HEK293T (cell line): ENCODE measurements around the gene AP1G2.

Experiments used
- CTCF ChIA-PET: fragments of 350-600 bp; formaldehyde crosslinking; extraction: SDS; loops from one replicate; lab custom pipeline; 2021; ENCODE audit warnings: antibody characterized with exemption, inconsistent platforms; lab: Yijun Ruan, JAX
- POLR2A ChIA-PET: fragments of 350-600 bp; formaldehyde crosslinking; extraction: SDS; loops from one replicate; lab custom pipeline; 2020; ENCODE audit warnings: antibody characterized with exemption, inconsistent platforms; lab: Yijun Ruan, JAX
- DNase-seq: peaks from one replicate; pipeline ENCODE4 v3.0.0; 2012; ENCODE audit warnings: mixed read lengths; ENCODE audit errors: extremely low spot score
- ARNT ChIP-seq: fragments of 450-650 bp; IDR thresholded peaks from 2 replicates; pipeline ENCODE4 v1.6.1; 2017; ENCODE audit warnings: mild to moderate bottlenecking
- BHLHE40 ChIP-seq: fragments of 450-650 bp; IDR thresholded peaks from 2 replicates; pipeline ENCODE4 v1.6.1; 2016; ENCODE audit warnings: mild to moderate bottlenecking, moderate library complexity, borderline replicate concordance
- CTBP1 ChIP-seq: fragments of 450-650 bp; IDR thresholded peaks from 2 replicates; pipeline ENCODE4 v1.6.1; 2016; ENCODE audit warnings: borderline replicate concordance
- ELF4 ChIP-seq: fragments of 450-650 bp; IDR thresholded peaks from 2 replicates; pipeline ENCODE4 v1.6.1; 2017; ENCODE audit warnings: antibody characterized with exemption
- FOXA1 ChIP-seq: fragments of 450-650 bp; IDR thresholded peaks from 2 replicates; pipeline ENCODE4 v1.6.1; 2016; ENCODE audit warnings: mild to moderate bottlenecking
- FOXK2 ChIP-seq: fragments of 450-650 bp; IDR thresholded peaks from 2 replicates; pipeline ENCODE4 v1.6.1; 2016; ENCODE audit warnings: mild to moderate bottlenecking
- FOXM1 ChIP-seq: fragments of 450-650 bp; IDR thresholded peaks from 2 replicates; pipeline ENCODE4 v1.6.1; 2017; ENCODE audit warnings: mild to moderate bottlenecking, borderline replicate concordance
- HDGF ChIP-seq: fragments of 450-650 bp; IDR thresholded peaks from 2 replicates; pipeline ENCODE4 v1.6.1; 2017; ENCODE audit warnings: antibody characterized with exemption, borderline replicate concordance
- L3MBTL2 ChIP-seq: fragments of 450-650 bp; conservative IDR thresholded peaks from 2 replicates; pipeline ENCODE4 v1.6.1; 2016; ENCODE audit warnings: mild to moderate bottlenecking
- LEF1 ChIP-seq: fragments of 450-650 bp; IDR thresholded peaks from 2 replicates; pipeline ENCODE4 v1.6.1; 2017; ENCODE audit warnings: mild to moderate bottlenecking, borderline replicate concordance
- NFRKB ChIP-seq: fragments of 450-650 bp; IDR thresholded peaks from 2 replicates; pipeline ENCODE4 v1.6.1; 2016; ENCODE audit warnings: mild to moderate bottlenecking, moderate library complexity
- SP1 ChIP-seq: fragments of 450-650 bp; IDR thresholded peaks from 2 replicates; pipeline ENCODE4 v1.6.1; 2017
- SUZ12 ChIP-seq: fragments of 450-650 bp; IDR thresholded peaks from 2 replicates; pipeline ENCODE4 v1.6.1; 2016; ENCODE audit warnings: mild to moderate bottlenecking
- TARDBP ChIP-seq: fragments of 450-650 bp; IDR thresholded peaks from 2 replicates; pipeline ENCODE4 v1.6.1; 2016
- ZNF384 ChIP-seq: fragments of 450-650 bp; IDR thresholded peaks from 2 replicates; pipeline ENCODE4 v1.6.1; 2016
- TF ChIP-seq, protein P1 (sequence below): fragments of 450-650 bp; IDR thresholded peaks from 2 replicates; pipeline ENCODE4 v1.6.1; 2016

The AP1G2 gene

GRCh38 chr14:23608454-23608853 lies 40.9 kb upstream of the AP1G2 start:
- POLR2A ChIA-PET, result no interaction called here

DNA sequence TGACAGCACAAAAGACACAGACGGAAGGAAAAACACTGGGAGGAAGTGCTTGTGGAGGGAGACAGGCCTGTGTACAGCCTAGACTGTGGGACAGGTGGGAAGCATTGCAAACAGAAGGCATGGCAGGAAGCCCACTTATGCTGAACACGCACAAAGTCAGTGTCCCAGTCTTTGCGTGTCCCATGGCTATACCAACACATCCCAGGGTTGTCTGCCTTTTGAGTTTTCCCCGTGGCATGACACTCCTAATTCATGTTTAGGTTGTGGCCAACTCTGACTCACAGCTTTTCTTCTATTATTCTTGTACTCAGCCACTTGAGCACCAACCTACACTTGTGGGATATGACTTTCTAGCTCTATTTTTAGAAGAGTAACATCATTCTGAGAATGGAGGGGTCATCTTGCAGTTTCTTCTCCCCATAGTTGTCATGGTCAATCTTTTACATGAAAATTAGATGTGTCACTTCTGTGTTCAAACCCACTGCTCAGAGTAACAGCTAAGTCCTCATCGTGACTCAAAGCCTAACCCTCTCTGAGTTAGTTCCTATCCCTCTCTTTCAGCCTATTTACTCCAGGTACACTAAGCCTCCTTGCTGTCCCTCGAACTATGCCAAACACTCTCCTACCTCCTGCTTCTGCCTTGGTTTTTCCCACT lies 38.5 kb upstream of the AP1G2 start:
- DNase-seq, result no peak
- no peak for TF ChIP-seq L3MBTL2
- ChIA-PET POLR2A (no interaction called here), CTCF (no interaction called here)

More at GRCh38 chr14:23608454-23608853, 40.9 kb upstream of the AP1G2 start:
- no peak for TF ChIP-seq SP1
- TF ChIP-seq HDGF, result no peak
- TF ChIP-seq L3MBTL2, result no peak
- no peak for TF ChIP-seq TARDBP
- TF ChIP-seq LEF1, result no peak
- TF ChIP-seq ELF4, result no peak
- TF ChIP-seq SUZ12, result no peak
- no peak for TF ChIP-seq ARNT
- CTCF ChIA-PET, result interaction anchor here (1.2 kb wide), 1 partner anchor 20 kb away, joined by 3 read pairs; no protein-coding TSS in a partner anchor
- no peak for DNase-seq

- TF ChIP-seq LEF1, result no peak
- no peak for TF ChIP-seq BHLHE40
- no peak for TF ChIP-seq TARDBP
- TF ChIP-seq ELF4, result no peak
- TF ChIP-seq FOXM1, result no peak
- CTCF ChIA-PET, result no interaction called here
- POLR2A ChIA-PET, result no interaction called here
- DNase-seq, result no peak
These were observed 37.1 kb upstream of the AP1G2 start for GRCh38 chr14:23604675-23605170.

GRCh38 chr14:23604148-23604547 lies 36.6 kb upstream of the AP1G2 start:
- ChIA-PET POLR2A (no interaction called here), CTCF (interaction anchor here (1.5 kb wide), 1 partner anchor 15 kb away, joined by 5 read pairs; no protein-coding TSS in a partner anchor)
- no peak for DNase-seq
- no peak for TF ChIP-seq NFRKB
- TF ChIP-seq FOXM1, result no peak
- TF ChIP-seq SUZ12, result no peak
- TF ChIP-seq ELF4, result no peak
- no peak for TF ChIP-seq SP1
- no peak for TF ChIP-seq TARDBP

DNA sequence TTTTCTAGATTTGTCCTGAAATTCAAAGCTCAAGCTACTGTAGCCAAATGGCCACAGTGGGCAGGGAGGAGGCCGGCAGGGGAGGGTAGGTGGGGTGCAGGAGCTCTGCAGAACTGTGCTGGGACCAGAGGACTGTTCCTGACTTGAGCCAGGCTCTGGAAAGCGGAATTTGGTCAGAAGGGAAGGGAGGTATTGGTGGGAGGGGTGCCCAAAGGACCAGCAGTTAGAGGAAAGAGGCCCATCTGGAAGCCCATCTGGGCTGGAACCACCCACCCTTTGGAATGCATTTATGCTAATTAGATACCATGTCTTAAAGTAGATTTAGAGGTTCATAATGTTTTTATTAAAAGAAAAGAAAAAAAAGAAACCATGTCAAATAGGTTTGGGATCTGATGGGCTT lies 35.5 kb upstream of the AP1G2 start:
- no peak for TF ChIP-seq BHLHE40
- TF ChIP-seq L3MBTL2, result no peak
- ChIA-PET POLR2A (no interaction called here), CTCF (interaction anchor here (0.7 to 1.5 kb wide), 3 partner anchors 9 to 29 kb away, joined by 5 read pairs; no protein-coding TSS in a partner anchor)
- DNase-seq, result no peak

DNA sequence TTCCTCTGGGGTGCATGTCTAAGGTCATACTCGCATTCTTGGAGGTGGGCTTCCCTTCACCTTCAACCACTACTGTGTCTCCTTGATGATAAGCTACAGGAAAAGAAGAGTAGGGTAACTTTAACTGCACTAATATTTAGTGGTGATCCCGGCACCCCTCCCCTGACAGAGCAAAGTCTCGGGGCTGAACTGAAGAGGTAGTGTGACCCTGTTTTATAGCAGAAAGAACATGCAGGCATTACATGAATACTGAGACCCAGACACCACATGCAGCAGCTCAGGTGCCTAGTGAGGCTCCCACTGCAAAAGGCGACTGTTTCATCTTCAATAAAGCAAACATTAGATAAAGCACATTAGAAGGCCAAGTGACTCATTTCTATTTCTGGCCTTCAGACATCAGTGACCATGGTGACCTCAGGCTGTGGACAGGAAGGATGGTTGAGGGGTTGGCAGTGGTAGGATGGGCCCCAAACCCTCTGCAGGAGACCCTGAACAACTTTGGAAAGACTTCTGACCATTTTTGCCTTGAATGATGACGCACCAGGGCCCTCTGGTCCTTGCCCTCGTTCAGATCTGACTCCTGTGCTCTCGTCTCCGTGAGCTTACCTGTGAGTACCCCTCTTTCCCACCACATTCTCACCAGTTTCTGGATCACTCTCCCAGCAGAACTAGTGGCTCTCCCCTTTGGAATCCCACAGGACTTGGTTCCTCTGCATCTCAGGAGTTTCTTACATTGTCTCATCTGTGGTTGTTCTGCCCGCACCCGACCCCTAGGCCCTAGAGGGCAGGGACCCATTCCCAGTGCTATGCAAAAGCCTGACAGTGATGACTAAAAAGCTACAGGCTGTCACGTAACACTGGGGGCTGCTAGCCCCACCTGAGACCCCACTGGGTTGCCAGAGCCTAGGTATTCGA lies 34.8 kb upstream of the AP1G2 start:
- ChIA-PET POLR2A (no interaction called here), CTCF (interaction anchor here (1.4 to 1.5 kb wide), 2 partner anchors 14 to 30 kb away, joined by 5 read pairs; no protein-coding TSS in a partner anchor)
- no peak for TF ChIP-seq FOXM1
- TF ChIP-seq TARDBP, result no peak
- no peak for TF ChIP-seq CTBP1
- TF ChIP-seq, protein P1, sequence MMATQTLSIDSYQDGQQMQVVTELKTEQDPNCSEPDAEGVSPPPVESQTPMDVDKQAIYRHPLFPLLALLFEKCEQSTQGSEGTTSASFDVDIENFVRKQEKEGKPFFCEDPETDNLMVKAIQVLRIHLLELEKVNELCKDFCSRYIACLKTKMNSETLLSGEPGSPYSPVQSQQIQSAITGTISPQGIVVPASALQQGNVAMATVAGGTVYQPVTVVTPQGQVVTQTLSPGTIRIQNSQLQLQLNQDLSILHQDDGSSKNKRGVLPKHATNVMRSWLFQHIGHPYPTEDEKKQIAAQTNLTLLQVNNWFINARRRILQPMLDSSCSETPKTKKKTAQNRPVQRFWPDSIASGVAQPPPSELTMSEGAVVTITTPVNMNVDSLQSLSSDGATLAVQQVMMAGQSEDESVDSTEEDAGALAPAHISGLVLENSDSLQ, result no peak
- no peak for TF ChIP-seq L3MBTL2
- no peak for TF ChIP-seq ARNT
- TF ChIP-seq HDGF, result no peak
- TF ChIP-seq NFRKB, result no peak
- no peak for TF ChIP-seq BHLHE40
- no peak for TF ChIP-seq ELF4
- no peak for TF ChIP-seq ZNF384
- no peak for TF ChIP-seq LEF1
- TF ChIP-seq SUZ12, result no peak
- TF ChIP-seq FOXK2, result no peak
- TF ChIP-seq SP1, result no peak
- TF ChIP-seq FOXA1, result no peak
- DNase-seq, result no peak

GRCh38 chr14:23601845-23602180 lies 34.2 kb upstream of the AP1G2 start:
- no peak for DNase-seq
- CTCF ChIA-PET, result no interaction called here
- POLR2A ChIA-PET, result no interaction called here
- no peak for TF ChIP-seq FOXK2
- no peak for TF ChIP-seq TARDBP

GRCh38 chr14:23601424-23601823 lies 33.8 kb upstream of the AP1G2 start:
- no peak for DNase-seq
- CTCF ChIA-PET, result no interaction called here
- TF ChIP-seq SUZ12 (no peak), NFRKB (no peak), FOXA1 (no peak), TARDBP (no peak), SP1 (no peak), HDGF (no peak), ELF4 (no peak), CTBP1 (no peak), ZNF384 (no peak), FOXM1 (no peak), BHLHE40 (no peak), L3MBTL2 (no peak), LEF1 (no peak), FOXK2 (no peak), ARNT (no peak)
- TF ChIP-seq, protein P1, result no peak
- POLR2A ChIA-PET, result interaction anchor here (0.5 kb wide), 1 partner anchor 12 kb away, joined by 3 read pairs; no protein-coding TSS in a partner anchor
